HepG2 (cell line): Measurements from ENCODE around the gene EGR4. TPM values are rescaled to one million over a fixed set of nuclear protein-coding genes. Genes with fewer than 3 reads are reported as not detected.

Experiments
- ATAC-seq: fragments of 200-7000 bp; cut with Tn5 transposase; 3 replicates; pipeline ENCODE4 v1.9.1; 2020; ENCODE audit warnings: mild to moderate bottlenecking, moderate library complexity
- BruUV-seq: library from RNA; stranded (reverse); fragments of 400-500 nt; replicated peaks from 2 replicates; lab custom pipeline; 2021; lab: Mats Ljungman, UMichigan
- CTCF ChIA-PET: fragments of 300-600 bp; formaldehyde crosslinking; extraction: SDS; loops from one replicate; lab custom pipeline; 2021; ENCODE audit warnings: low total read pairs, inconsistent platforms, low intra/inter-chr PET ratio; lab: Yijun Ruan, JAX
- POLR2A ChIA-PET: fragments of 350-600 bp; sonication (Branson Sonifier 250); formaldehyde crosslinking; loops from one replicate; lab custom pipeline; 2020; ENCODE audit warnings: antibody characterized with exemption, inconsistent platforms; lab: Yijun Ruan, JAX
- DNase-seq: peaks from one replicate; pipeline ENCODE4 v3.0.0-alpha.2; 2015; ENCODE audit warnings: low spot score
- FAIRE-seq: peaks from 3 replicates; lab custom pipeline; 2011; peaks lifted over from hg19 to GRCh38; lab: Jason Lieb, UNC
- H2AFZ ChIP-seq: one replicate; pipeline ENCODE4 v1.6.1; 2011; ENCODE audit warnings: low read length, inconsistent platforms
- H3K27ac ChIP-seq: fragments of 300-600 bp; 3 replicates; pipeline ENCODE4 v1.8.0; 2011; ENCODE audit warnings: mixed run types, mild to moderate bottlenecking, mixed read lengths, low read length, inconsistent platforms; ENCODE audit not compliant: insufficient read depth; ENCODE audit errors: extremely low read length
- H3K27me3 ChIP-seq, 2 experiments: fragments of 200-600 bp in 1 of 2; 2 replicates in 1 of 2; 3 replicates in 1 of 2; pipeline versions ENCODE4 v1.6.0 to v1.8.0; 2011; ENCODE audit warnings: low read length in 2 of 2, mild to moderate bottlenecking in 2 of 2, moderate library complexity in 2 of 2, inconsistent platforms in 1 of 2; ENCODE audit not compliant: insufficient read depth in 2 of 2, control insufficient read depth in 1 of 2
- H3K36me3 ChIP-seq, 2 experiments: fragments of 200-600 bp in 1 of 2; replicated peaks in 1 of 2; 2 replicates in 1 of 2; 3 replicates in 1 of 2; pipeline versions ENCODE4 v1.5.1 to v1.8.0; 2011; ENCODE audit warnings: low read length in 2 of 2, inconsistent platforms in 1 of 2; ENCODE audit not compliant: insufficient read depth in 2 of 2, control insufficient read depth in 1 of 2
- H3K4me1 ChIP-seq: 2 replicates; pipeline ENCODE4 v1.5.1; 2012; ENCODE audit warnings: low read length, inconsistent platforms; ENCODE audit not compliant: insufficient read depth
- H3K4me2 ChIP-seq: 2 replicates; pipeline ENCODE4 v1.6.0; 2011; ENCODE audit warnings: low read depth, low read length, inconsistent platforms
- H3K4me3 ChIP-seq, 3 experiments: fragments of 200-600 bp in 1 of 3; sonication (generic), shearing (Covaris generic) in 1 of 3; replicated peaks in 1 of 3; 2 replicates each; pipeline ENCODE4 v1.5.1; 2011 to 2016; ENCODE audit warnings: low read length in 3 of 3, inconsistent platforms in 2 of 3, low read depth in 2 of 3, mild to moderate bottlenecking in 2 of 3, control low read depth in 1 of 3, mixed read lengths in 1 of 3; ENCODE audit not compliant: insufficient read depth in 1 of 3
- H3K79me2 ChIP-seq: one replicate; pipeline ENCODE4 v1.6.1; 2011; ENCODE audit warnings: low read length, inconsistent platforms; ENCODE audit not compliant: insufficient read depth
- H3K9ac ChIP-seq: 2 replicates; pipeline ENCODE4 v1.6.0; 2011; ENCODE audit warnings: mild to moderate bottlenecking, low read depth, low read length, inconsistent platforms; ENCODE audit not compliant: insufficient read depth
- H3K9me3 ChIP-seq: 2 replicates; pipeline ENCODE4 v1.5.1; 2012; ENCODE audit warnings: mild to moderate bottlenecking, low read length
- H4K20me1 ChIP-seq: 2 replicates; pipeline ENCODE4 v1.6.0; 2011; ENCODE audit warnings: inconsistent platforms, mild to moderate bottlenecking, low read length, moderate library complexity; ENCODE audit not compliant: insufficient read depth
- CREB1 ChIP-seq, 2 experiments: fragments of 450-650 bp in 1 of 2; IDR thresholded peaks; 2 replicates each; pipeline ENCODE4 v1.6.1; 2016 to 2017; ENCODE audit warnings: control low read depth in 1 of 2, mild to moderate bottlenecking in 1 of 2, missing compliant biosample characterization in 1 of 2, missing genetic modification characterization in 1 of 2
- DMAP1 ChIP-seq: IDR thresholded peaks from 2 replicates; pipeline ENCODE4 v1.6.1; 2016
- FLYWCH1 ChIP-seq: sonication (generic); formaldehyde crosslinking; IDR thresholded peaks from 2 replicates; pipeline ENCODE4 v1.8.1; 2023; ENCODE audit warnings: mild to moderate bottlenecking, missing genetic modification reagents
- HNF4G ChIP-seq, 2 experiments: sonication (generic) in 1 of 2; formaldehyde crosslinking in 1 of 2; IDR thresholded peaks; 2 replicates each; pipeline versions ENCODE4 v1.4.0 to v1.6.1; 2011 to 2020; ENCODE audit warnings: borderline replicate concordance in 2 of 2, low read depth in 2 of 2, mild to moderate bottlenecking in 2 of 2, low read length in 1 of 2, missing genetic modification reagents in 1 of 2, moderate library complexity in 1 of 2
- HNRNPK ChIP-seq: fragments of 200-400 bp; formaldehyde crosslinking; IDR thresholded peaks from 2 replicates; pipeline ENCODE4 v1.6.1; 2018; ENCODE audit warnings: low read length, low read depth, moderate library complexity, mild to moderate bottlenecking; ENCODE audit not compliant: poor library complexity, severe bottlenecking
- KLF12 ChIP-seq: sonication (generic); formaldehyde crosslinking; IDR thresholded peaks from 2 replicates; pipeline ENCODE4 v1.4.0; 2020; ENCODE audit warnings: missing genetic modification reagents, borderline replicate concordance
- KLF13 ChIP-seq: sonication (generic); formaldehyde crosslinking; IDR thresholded peaks from 2 replicates; pipeline ENCODE4 v1.4.0; 2020; ENCODE audit warnings: mild to moderate bottlenecking, missing genetic modification reagents
- MAFK ChIP-seq, 2 experiments: IDR thresholded peaks in 1 of 2; conservative IDR thresholded peaks in 1 of 2; 2 replicates each; pipeline ENCODE4 v1.6.1; 2011; ENCODE audit warnings: improper control_type of control experiment in 2 of 2, low read length in 2 of 2
- TBX3 ChIP-seq: fragments of 450-650 bp; IDR thresholded peaks from 2 replicates; pipeline ENCODE4 v1.6.1; 2017; ENCODE audit warnings: antibody characterized with exemption, mild to moderate bottlenecking, inconsistent platforms, borderline replicate concordance
- TMF1 ChIP-seq: sonication (generic); formaldehyde crosslinking; IDR thresholded peaks from 2 replicates; pipeline ENCODE4 v1.8.1; 2022; ENCODE audit warnings: low read depth, missing genetic modification reagents
- ZNF343 ChIP-seq: sonication (generic); formaldehyde crosslinking; IDR thresholded peaks from 2 replicates; pipeline ENCODE4 v1.4.0; 2020; ENCODE audit warnings: mild to moderate bottlenecking, missing genetic modification reagents
- ZNF562 ChIP-seq: sonication (generic); formaldehyde crosslinking; IDR thresholded peaks from 2 replicates; pipeline ENCODE4 v1.8.0; 2022; ENCODE audit warnings: missing genetic modification reagents, borderline replicate concordance
- ZNF687 ChIP-seq: sonication (generic); formaldehyde crosslinking; IDR thresholded peaks from 2 replicates; pipeline ENCODE4 v1.5.1; 2020; ENCODE audit warnings: mild to moderate bottlenecking, missing genetic modification reagents, moderate library complexity
- ZNF747 ChIP-seq: sonication (generic); formaldehyde crosslinking; IDR thresholded peaks from 2 replicates; pipeline ENCODE4 v1.8.1; 2023; ENCODE audit warnings: missing genetic modification reagents, mild to moderate bottlenecking, borderline replicate concordance
- WGBS: methylation state at CpG from one replicate; pipeline ENCODE4 v1.1.6; 2017; ENCODE audit warnings: low lambda C conversion rate; 5-methylcytosine and 5-hydroxymethylcytosine counted together
- in situ Hi-C: cut with HindIII; loops from 2 replicates; pipeline ENCODE4 v1.10.0; 2017; ENCODE audit warnings: low pct_unique_long_range_greater_than_20kb; ENCODE audit not compliant: extremely low pct_ligation_motif_present
- intact Hi-C: fragments of 100-400 bp; cut with micrococcal nuclease; formaldehyde crosslinking; loops from one replicate; pipeline ENCODE4 v1.10.0; 2022; ENCODE audit not compliant: unreplicated experiment
- polyA plus RNA-seq, 8 experiments: library from polyadenylated mRNA; depleted of rRNA in 3 of 8; stranded (reverse) in 7 of 8; unstranded in 1 of 8; fragments of >200 nt; fragmentation: Illumina TruSeq in 4 of 8; extraction: Trizol in 4 of 8; gene quantifications; 2 replicates each; pipeline versions ENCODE4 v1.2.1 to v1.2.3, GENCODE V29; 2011 to 2016; ENCODE audit warnings: low read depth in 4 of 8, missing spikeins in 1 of 8, mixed read lengths in 1 of 8; ENCODE audit not compliant: insufficient read depth in 1 of 8
- total RNA-seq, 5 experiments: library from RNA; depleted of rRNA; stranded (reverse); fragments of >200 nt; fragmentation: Illumina TruSeq; extraction: Trizol; gene quantifications; 2 replicates each; pipeline ENCODE4 v1.2.3, GENCODE V29; 2016; ENCODE audit warnings: low read depth in 1 of 5

EGR4 gene
- total and polyA plus RNA-seq, 2 of the 13 experiments (the other 11 are each of a cell fraction or from before 2014, with no cell fraction given): not detected

- 95% methylated on average over 9 of the region's 9 CpGs for WGBS
- DNase-seq (no peak), ATAC-seq (no peak), FAIRE-seq (no peak)
- Histone ChIP-seq H3K27me3 (no peaks in the 10 kb centered on the region), H3K4me2 (no peak overlapping the region), H3K27ac (no peak overlapping the region), H4K20me1 (peaks cover 6% of the 10 kb centered on the region; the same call in 1 of the 2 replicates), H3K79me2 (peaks cover 3% of the 10 kb centered on the region), H3K4me1 (peaks cover 30% of the 10 kb centered on the region), H2AFZ (no peak overlapping the region), H3K9me3 (no peaks in the 10 kb centered on the region), H3K36me3 (peaks cover 60 to 93% of the 10 kb centered on the region in 2 experiments), H3K9ac (no peak overlapping the region), H3K4me3 (no peak overlapping the region)
- POLR2A ChIA-PET: interaction anchor here (0.7 to 2.5 kb wide), 3 partner anchors 10 to 16 kb away, joined by 4 to 5 read pairs (median 5); partner anchors contain the start of gene CCT7
- intact Hi-C loops: no loop called here
- in situ Hi-C loops: no loop called here
- CTCF ChIA-PET: no interaction called here
- no peak for TF ChIP-seq TBX3
- peak; percentile 30; the same call in 1 of the 2 replicates for TF ChIP-seq ZNF687 (CRISPR knock-in tag)
- no peak for TF ChIP-seq ZNF343 (CRISPR knock-in tag)
- no peak for TF ChIP-seq DMAP1
- TF ChIP-seq KLF12 (CRISPR knock-in tag): no peak
- no peak for TF ChIP-seq HNRNPK
- no peak for TF ChIP-seq FLYWCH1 (CRISPR knock-in tag)
- TF ChIP-seq MAFK (conservative IDR thresholded peaks at IDR 0.05 in 1 of 2, IDR thresholded peaks at IDR 0.05 in 1 of 2; ENCODE audit: low read length in 2 of 2): peak in 1 of 2 experiments; percentile 20; a peak in 1 of 4 replicates
- TF ChIP-seq TMF1 (CRISPR knock-in tag): no peak
- 0 out of 2 replicates have a peak, but pooled peaks have one; percentile 25 for TF ChIP-seq KLF13
- TF ChIP-seq CREB1 (IDR thresholded peaks at IDR 0.05): no peak
- no peak for TF ChIP-seq CREB1 (CRISPR knock-in tag; IDR thresholded peaks at IDR 0.05)
- TF ChIP-seq HNF4G (IDR thresholded peaks at IDR 0.05; ENCODE audit: borderline replicate concordance, low read depth, low read length): no peak
- no peak for TF ChIP-seq HNF4G (CRISPR knock-in tag; IDR thresholded peaks at IDR 0.05; ENCODE audit: borderline replicate concordance, low read depth)
- TF ChIP-seq ZNF747 (CRISPR knock-in tag): no peak
- TF ChIP-seq ZNF562 (CRISPR knock-in tag): no peak
- BruUV-seq: no TSS peak
Observed at GRCh38 chr2:73249636-73250035, 43.7 kb downstream of the EGR4 start.
